Endothelial cell (in vitro differentiated cells): ENCODE measurements around the gene KLRD1. TPM values are rescaled to one million over a fixed set of nuclear protein-coding genes. Genes with fewer than 3 reads are reported as not detected.
A peak's percentile ranks its signal among the peaks of the same experiment; 100 is the strongest.
"Not testable (repeated sequence)": the region's sequence is repeated elsewhere in the genome, so short reads cannot be mapped to it uniquely, and the experiment has no call there.

Experiments
- DNase-seq: peaks from one replicate; pipeline ENCODE4 v3.0.0; 2021; ENCODE audit warnings: low spot score
- H3K27ac Mint-ChIP-seq: one replicate; pipeline ENCODE4 v1.8.0; 2021; ENCODE audit warnings: mixed read lengths, inconsistent platforms; ENCODE audit not compliant: unreplicated experiment
- H3K27me3 Mint-ChIP-seq: one replicate; pipeline ENCODE4 v1.8.0; 2021; ENCODE audit warnings: mild to moderate bottlenecking, moderate library complexity, mixed read lengths, inconsistent platforms; ENCODE audit not compliant: unreplicated experiment
- H3K36me3 Mint-ChIP-seq: one replicate; pipeline ENCODE4 v1.8.0; 2021; ENCODE audit warnings: mild to moderate bottlenecking, low read depth, mixed read lengths, inconsistent platforms; ENCODE audit not compliant: unreplicated experiment
- H3K4me1 Mint-ChIP-seq: one replicate; pipeline ENCODE4 v1.8.0; 2021; ENCODE audit warnings: mild to moderate bottlenecking, mixed read lengths, inconsistent platforms; ENCODE audit not compliant: unreplicated experiment
- H3K4me3 Mint-ChIP-seq: one replicate; pipeline ENCODE4 v1.8.0; 2021; ENCODE audit warnings: mild to moderate bottlenecking, mixed read lengths, inconsistent platforms; ENCODE audit not compliant: unreplicated experiment
- H3K9me3 Mint-ChIP-seq: one replicate; pipeline ENCODE4 v1.8.0; 2021; ENCODE audit warnings: mixed read lengths, inconsistent platforms; ENCODE audit not compliant: unreplicated experiment
- CTCF ChIP-seq: fragments of 200-600 bp; sonication (generic); IDR thresholded peaks from one replicate; pipeline ENCODE4 v1.5.0; 2021; ENCODE audit warnings: antibody characterized with exemption; ENCODE audit not compliant: unreplicated experiment
- total RNA-seq: library from RNA; stranded (reverse); fragmentation: NEBNext Ultra II Directional; extraction: Animal tissue kit (Norgen Biotek cat#: 25700); gene quantifications from one replicate; pipeline ENCODE4 v1.2.1, GENCODE V29; 2021; ENCODE audit not compliant: unreplicated experiment

Gene KLRD1
- total RNA-seq, 1 donor from 2014 or later = 0.49 TPM

- Mint-ChIP-seq H3K4me3 (no peak overlapping the region), H3K36me3 (no peaks in the 10 kb centered on the region), H3K27ac (no peak overlapping the region), H3K4me1 (peaks cover 22% of the 10 kb centered on the region), H3K27me3 (peaks cover 2% of the 10 kb centered on the region), H3K9me3 (no peaks in the 10 kb centered on the region)
- TF ChIP-seq CTCF = no peak
- no peak for DNase-seq
Measured at GRCh38 chr12:10369557-10370415, 62.1 kb downstream of the KLRD1 start.

- Mint-ChIP-seq H3K27ac (peak overlapping the region; percentile 11), H3K4me1 (peaks cover 22% of the 10 kb centered on the region)
- not testable (repeated sequence) for DNase-seq, H3K36me3 Mint-ChIP-seq, H3K4me3 Mint-ChIP-seq, H3K27me3 Mint-ChIP-seq, H3K9me3 Mint-ChIP-seq
Measured at GRCh38 chr12:10371893-10372535, 64.3 kb downstream of the KLRD1 start.

GRCh38 chr12:10372559-10372958 lies 64.9 kb downstream of the KLRD1 start:
- Mint-ChIP-seq H3K4me1 (peaks cover 22% of the 10 kb centered on the region), H3K36me3 (no peaks in the 10 kb centered on the region), H3K27ac (no peak overlapping the region), H3K4me3 (no peak overlapping the region), H3K27me3 (peaks cover 2% of the 10 kb centered on the region), H3K9me3 (no peaks in the 10 kb centered on the region)
- TF ChIP-seq CTCF = no peak
- DNase-seq = no peak

GRCh38 chr12:10374624-10375018 lies 67.0 kb downstream of the KLRD1 start:
- no peak for DNase-seq
- no peak for TF ChIP-seq CTCF
- Mint-ChIP-seq H3K9me3 (no peaks in the 10 kb centered on the region), H3K4me1 (peaks cover 22% of the 10 kb centered on the region), H3K27me3 (peaks cover 2% of the 10 kb centered on the region), H3K27ac (no peak overlapping the region), H3K4me3 (no peak overlapping the region), H3K36me3 (no peaks in the 10 kb centered on the region)

GRCh38 chr12:10378737-10379136 lies 71.1 kb downstream of the KLRD1 start:
- not testable (repeated sequence) for H3K9me3 Mint-ChIP-seq, H3K36me3 Mint-ChIP-seq, H3K27ac Mint-ChIP-seq

More at GRCh38 chr12:10378737-10379136, 71.1 kb downstream of the KLRD1 start:
- not testable (repeated sequence) for H3K4me1 Mint-ChIP-seq, H3K4me3 Mint-ChIP-seq, H3K27me3 Mint-ChIP-seq, DNase-seq

Other genes with a start within 250 kb of the KLRD1 start
- 29.3 TPM for gene CLEC1A, start 208.9 kb upstream of the KLRD1 start, total RNA-seq
- not detected for gene CLEC7A, start 177.7 kb upstream of the KLRD1 start, total RNA-seq
- not detected for gene OLR1, start 135.7 kb upstream of the KLRD1 start, total RNA-seq
- gene TMEM52B, start 128.8 kb upstream of the KLRD1 start, total RNA-seq = not detected
- 133 TPM for gene GABARAPL1, start 95.0 kb upstream of the KLRD1 start, total RNA-seq
- gene KLRK1, start 82.2 kb downstream of the KLRD1 start, total RNA-seq = not detected
- gene KLRC4, start 101.9 kb downstream of the KLRD1 start, total RNA-seq = not detected
- gene KLRC3, start 112.7 kb downstream of the KLRD1 start, total RNA-seq = not detected
- not detected for gene KLRC2, start 128.1 kb downstream of the KLRD1 start, total RNA-seq
- not detected for gene KLRC1, start 145.5 kb downstream of the KLRD1 start, total RNA-seq
- gene EIF2S3B, start 198.0 kb downstream of the KLRD1 start, total RNA-seq = 7.6 TPM